ENCODE results near the gene GBF1. TPM values are rescaled to one million over a fixed set of nuclear protein-coding genes. Genes with fewer than 3 reads are reported as not detected.

Gene GBF1
- total and polyA plus RNA-seq, 7 donors: 14.1 to 47.1 (median 40.8) TPM

DNA sequence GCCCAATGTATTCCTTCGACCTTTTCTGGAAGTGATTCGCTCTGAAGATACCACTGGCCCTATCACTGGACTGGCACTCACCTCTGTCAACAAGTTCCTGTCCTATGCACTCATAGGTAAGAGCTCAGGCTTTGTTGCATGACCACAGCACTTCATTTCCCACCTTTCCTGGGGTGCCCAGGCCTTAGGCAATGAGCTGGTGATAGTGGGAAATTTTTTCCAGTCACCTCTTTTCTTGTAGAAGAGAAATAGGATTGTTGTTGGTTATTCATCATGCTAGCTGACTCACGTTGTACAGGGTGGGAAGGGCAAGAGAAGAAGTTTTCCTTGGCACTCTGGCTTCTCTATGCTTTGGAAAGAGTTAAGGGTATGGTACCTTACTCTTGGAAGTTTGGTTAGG lies 98.7 kb downstream of the GBF1 start:
- DNase-seq (no peak), ATAC-seq (no peak)
- 85 to 91% (median 87%) methylated on average over 3 of the region's 3 CpGs for WGBS, 3 donors
- intact Hi-C loops (cut with DNase I): no loop called here
- Histone ChIP-seq H3K27ac (no peak overlapping the region), H3K4me3 (no peak overlapping the region), H3K9me3 (no peaks in the 10 kb centered on the region), H3K27me3 (ENCODE audit: insufficient read depth in 3 of 3, low read length in 2 of 3) (no peaks in the 10 kb centered on the region), H3K36me3 (ENCODE audit: insufficient read depth in 1 of 2, low read depth in 1 of 2) (peaks cover 0 to 32% of the 10 kb centered on the region in 2 donors), H3K4me1 (peaks cover 10% of the 10 kb centered on the region)
- TF ChIP-seq, protein P1, sequence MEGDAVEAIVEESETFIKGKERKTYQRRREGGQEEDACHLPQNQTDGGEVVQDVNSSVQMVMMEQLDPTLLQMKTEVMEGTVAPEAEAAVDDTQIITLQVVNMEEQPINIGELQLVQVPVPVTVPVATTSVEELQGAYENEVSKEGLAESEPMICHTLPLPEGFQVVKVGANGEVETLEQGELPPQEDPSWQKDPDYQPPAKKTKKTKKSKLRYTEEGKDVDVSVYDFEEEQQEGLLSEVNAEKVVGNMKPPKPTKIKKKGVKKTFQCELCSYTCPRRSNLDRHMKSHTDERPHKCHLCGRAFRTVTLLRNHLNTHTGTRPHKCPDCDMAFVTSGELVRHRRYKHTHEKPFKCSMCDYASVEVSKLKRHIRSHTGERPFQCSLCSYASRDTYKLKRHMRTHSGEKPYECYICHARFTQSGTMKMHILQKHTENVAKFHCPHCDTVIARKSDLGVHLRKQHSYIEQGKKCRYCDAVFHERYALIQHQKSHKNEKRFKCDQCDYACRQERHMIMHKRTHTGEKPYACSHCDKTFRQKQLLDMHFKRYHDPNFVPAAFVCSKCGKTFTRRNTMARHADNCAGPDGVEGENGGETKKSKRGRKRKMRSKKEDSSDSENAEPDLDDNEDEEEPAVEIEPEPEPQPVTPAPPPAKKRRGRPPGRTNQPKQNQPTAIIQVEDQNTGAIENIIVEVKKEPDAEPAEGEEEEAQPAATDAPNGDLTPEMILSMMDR (IDR thresholded peaks at IDR 0.05): no peak

DNA sequence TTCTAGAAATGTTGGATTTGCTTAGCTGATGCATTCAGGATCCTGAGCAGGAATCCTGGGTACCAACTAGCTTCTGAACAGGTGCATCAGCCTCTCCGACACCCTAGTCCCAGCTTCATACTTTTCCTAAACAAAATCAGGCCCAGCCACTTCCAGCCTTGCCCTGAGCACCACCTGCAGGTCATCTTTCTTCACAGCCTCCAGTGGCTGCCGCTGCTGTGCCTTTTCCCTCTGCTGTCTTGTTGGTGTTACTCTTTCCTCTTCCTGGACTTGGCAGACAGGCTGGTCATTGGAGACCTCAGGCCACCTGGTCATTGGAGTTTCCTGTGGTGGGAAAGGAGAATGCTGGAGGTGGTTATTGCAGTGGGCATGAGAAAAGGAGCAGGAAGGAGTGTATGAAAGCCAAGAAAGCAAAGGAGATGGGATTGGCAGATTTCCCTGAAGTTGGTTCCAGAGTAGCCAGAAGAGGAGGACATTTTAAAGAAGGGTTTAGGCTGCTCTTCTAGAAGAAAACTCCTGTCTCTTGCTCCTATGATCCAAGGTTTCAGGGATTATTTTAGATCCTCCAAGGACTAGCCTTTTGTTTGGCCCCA lies 102.0 kb downstream of the GBF1 start:
- DNase-seq (peak; percentile 50 to 76), ATAC-seq (peak; percentile 86 to 96 (median 90))
- Histone ChIP-seq H3K27ac (peak overlapping the region; percentile 64), H3K36me3 (ENCODE audit: insufficient read depth in 1 of 2, low read depth in 1 of 2) (peaks cover 2 to 62% of the 10 kb centered on the region in 2 donors), H3K4me3 (no peak overlapping the region), H3K27me3 (ENCODE audit: insufficient read depth in 3 of 3, low read length in 2 of 3) (no peaks in the 10 kb centered on the region), H3K4me1 (peaks cover 10% of the 10 kb centered on the region), H3K9me3 (no peaks in the 10 kb centered on the region)
- 17 to 33% (median 24%) methylated on average over 2 of the region's 2 CpGs for WGBS, 3 donors
- TF ChIP-seq, protein P1 (IDR thresholded peaks at IDR 0.05): peak; percentile 86
- intact Hi-C loops (cut with DNase I): loop anchor here in 1 of 2 donors (1.0 kb wide), 2 partner anchors 118 to 179 kb away; no protein-coding TSS in a partner anchor

DNA sequence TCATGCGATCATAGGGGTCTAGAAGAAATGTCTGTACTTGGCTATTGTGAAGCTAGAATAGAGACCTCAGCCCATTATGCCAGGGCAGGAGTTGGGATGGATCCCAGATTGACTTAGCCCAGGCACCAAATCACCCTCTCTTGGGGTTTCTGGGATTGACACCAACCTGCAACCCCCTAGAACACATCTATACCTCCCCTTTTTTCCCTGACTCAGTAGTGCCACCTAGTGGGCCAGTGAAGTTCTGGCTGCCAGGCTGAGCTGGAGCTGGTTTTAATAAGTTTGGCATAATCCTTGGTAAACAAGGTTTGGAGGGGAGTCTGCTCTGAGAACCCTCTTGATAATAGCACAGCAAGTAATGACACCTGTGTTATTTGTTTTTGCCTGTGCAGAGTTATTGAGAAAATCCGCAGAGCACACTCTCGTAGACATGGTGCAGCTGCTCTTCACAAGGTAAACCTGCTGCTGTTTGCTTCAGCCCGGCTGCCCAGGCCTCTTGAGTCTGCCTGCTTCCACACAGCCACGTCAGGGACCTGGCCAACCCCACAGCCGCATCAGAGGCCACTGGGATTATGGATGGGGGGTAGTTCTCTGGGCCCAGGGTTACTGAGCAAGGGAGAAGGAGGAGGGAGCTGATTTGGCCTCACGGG lies 106.9 kb downstream of the GBF1 start:
- 75 to 82% (median 75%) methylated on average over 7 of the region's 7 CpGs for WGBS, 3 donors
- no peak overlapping the region for H3K27ac ChIP-seq
- ATAC-seq (peak in 3 of 4 donors; percentile 50 to 72 (median 67)), DNase-seq (peak; percentile 34 to 64)
- H3K27me3 ChIP-seq (ENCODE audit: insufficient read depth in 3 of 3, low read length in 2 of 3): no peaks in the 10 kb centered on the region
- TF ChIP-seq, protein P1 (IDR thresholded peaks at IDR 0.05): peak; percentile 81
- H3K36me3 ChIP-seq (ENCODE audit: insufficient read depth in 1 of 2, low read depth in 1 of 2): peaks cover 19 to 82% of the 10 kb centered on the region in 2 donors
- intact Hi-C loops (cut with DNase I): loop anchor here in 1 of 2 donors (2.0 kb wide), 1 partner anchor 123 kb away; no protein-coding TSS in a partner anchor
- H3K4me3 ChIP-seq: no peak overlapping the region
- H3K9me3 ChIP-seq: no peaks in the 10 kb centered on the region
- peaks cover 10% of the 10 kb centered on the region for H3K4me1 ChIP-seq

DNA sequence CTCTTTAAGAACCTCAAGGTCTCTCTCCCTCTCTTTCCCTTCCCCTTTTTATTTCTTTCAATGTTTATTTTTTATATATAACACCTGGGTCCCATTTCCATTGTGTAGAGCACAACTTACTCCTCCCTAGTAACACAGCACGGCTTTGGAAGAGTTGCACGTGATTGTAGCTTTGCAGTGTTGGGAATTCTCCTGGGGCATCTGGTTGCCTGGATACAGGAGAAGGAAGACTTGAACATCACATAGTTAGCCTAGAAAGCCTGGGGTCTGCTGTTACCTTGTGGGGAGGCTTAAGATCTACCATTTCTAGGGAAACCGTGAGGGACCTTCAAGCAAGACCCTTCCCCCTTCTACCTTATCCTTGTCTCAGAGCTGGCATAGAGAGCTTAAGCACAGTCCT lies 109.1 kb downstream of the GBF1 start:
- DNase-seq: no peak
- Histone ChIP-seq H3K4me1 (no peaks in the 10 kb centered on the region), H3K27ac (no peak overlapping the region), H3K36me3 (ENCODE audit: insufficient read depth in 1 of 2, low read depth in 1 of 2) (peaks cover 30 to 93% of the 10 kb centered on the region in 2 donors), H3K27me3 (ENCODE audit: insufficient read depth in 3 of 3, low read length in 2 of 3) (no peaks in the 10 kb centered on the region), H3K9me3 (no peaks in the 10 kb centered on the region), H3K4me3 (no peak overlapping the region)
- intact Hi-C loops (cut with DNase I): no loop called here
- ATAC-seq: no peak
- 71 to 81% (median 80%) methylated on average over 3 of the region's 3 CpGs for WGBS, 3 donors
- TF ChIP-seq, protein P1 (IDR thresholded peaks at IDR 0.05): no peak

All from psoas muscle (tissue), 8 donors.